Measurements from ENCODE around the gene CAV2.

CAV2 gene

DNA sequence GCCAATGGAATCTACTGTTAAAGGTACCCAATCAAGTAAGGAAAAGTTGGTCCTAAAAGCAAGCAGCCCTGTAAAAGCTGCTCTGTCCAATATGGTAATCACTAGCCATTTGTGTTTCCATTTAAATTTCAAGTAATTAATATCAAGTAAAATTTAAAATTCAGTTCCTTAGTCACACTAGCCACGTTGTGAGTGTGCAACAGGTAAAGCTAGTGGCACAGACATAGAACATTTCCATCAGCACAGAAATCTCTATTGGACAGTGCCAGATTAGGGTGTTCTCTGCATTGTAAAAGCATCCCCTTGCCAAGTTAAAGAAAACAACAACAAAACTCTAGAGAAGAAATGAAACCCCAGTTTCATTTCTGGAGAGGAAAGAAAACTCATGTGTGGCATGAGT lies 29.7 kb downstream of the CAV2 start:
- H3K4me3 ChIP-seq (ENCODE audit: low read depth, low read length): peak overlapping the region; percentile 94
- TF ChIP-seq CTCF (IDR thresholded peaks at IDR 0.05; ENCODE audit: low read depth, low read length): no peak

DNA sequence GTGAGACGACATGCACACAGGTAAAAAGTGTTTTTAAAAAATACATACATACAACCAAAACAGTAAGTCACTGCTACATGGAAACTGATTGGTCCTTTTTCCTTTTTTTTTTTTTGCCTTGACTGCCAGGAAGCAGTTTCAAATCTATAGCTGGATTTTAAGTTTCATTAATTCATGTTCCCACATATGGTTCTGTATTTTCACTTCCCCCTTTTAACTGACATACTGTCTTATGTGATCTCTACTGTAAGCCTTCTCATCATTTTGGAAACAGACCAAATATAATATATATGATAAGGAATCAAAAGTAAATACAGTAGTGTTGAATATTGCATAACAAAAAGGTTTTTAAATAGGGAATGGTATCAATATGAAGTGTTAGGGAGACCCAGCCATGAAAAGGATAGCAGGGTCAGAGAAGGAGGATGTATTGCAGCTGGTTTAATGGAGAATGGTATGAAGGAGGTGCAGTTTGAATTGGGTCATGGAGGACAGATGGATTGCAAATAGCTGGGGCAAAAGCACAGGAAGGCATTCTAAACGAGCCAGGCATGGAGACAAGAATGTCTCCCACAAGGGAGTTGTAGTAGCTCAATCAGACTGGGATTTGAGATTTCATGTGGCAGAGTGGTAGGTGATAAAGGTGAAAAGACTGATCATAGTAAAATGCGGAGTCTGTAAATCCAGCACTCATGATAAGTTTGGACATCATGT lies 30.7 kb downstream of the CAV2 start:
- TF ChIP-seq CTCF (IDR thresholded peaks at IDR 0.05; ENCODE audit: low read depth, low read length): no peak
- peak overlapping the region; percentile 94 for H3K4me3 ChIP-seq (ENCODE audit: low read depth, low read length)

- H3K4me3 ChIP-seq (ENCODE audit: low read depth, low read length): no peak overlapping the region
- no peak for TF ChIP-seq CTCF (IDR thresholded peaks at IDR 0.05; ENCODE audit: low read depth, low read length)
Measured at GRCh38 chr7:116532102-116532688, 32.7 kb downstream of the CAV2 start.

DNA sequence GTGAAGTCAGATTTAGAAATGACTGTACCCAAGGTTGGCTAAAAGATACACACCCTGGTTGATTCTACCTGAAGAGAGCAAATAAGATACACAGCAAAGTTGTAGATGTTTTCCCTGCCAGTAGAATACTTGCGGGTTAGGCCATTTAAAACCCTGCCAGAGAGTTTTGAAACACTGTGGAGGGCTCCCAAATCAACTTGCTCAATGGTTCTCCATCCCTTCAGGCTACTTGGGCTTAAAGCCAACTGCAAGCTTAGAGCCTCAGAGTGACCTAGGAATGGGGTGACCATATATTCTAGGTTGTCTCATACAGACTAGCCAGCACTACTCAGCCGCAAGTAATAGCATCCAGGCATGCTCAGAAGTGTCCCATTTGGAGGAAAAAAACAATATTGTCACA lies 35.3 kb downstream of the CAV2 start:
- TF ChIP-seq CTCF (IDR thresholded peaks at IDR 0.05; ENCODE audit: low read depth, low read length): no peak
- H3K4me3 ChIP-seq (ENCODE audit: low read depth, low read length): no peak overlapping the region

GRCh38 chr7:116535416-116535815 lies 35.9 kb downstream of the CAV2 start:
- no peak overlapping the region for H3K4me3 ChIP-seq (ENCODE audit: low read depth, low read length)
- no peak for TF ChIP-seq CTCF (IDR thresholded peaks at IDR 0.05; ENCODE audit: low read depth, low read length)

DNA sequence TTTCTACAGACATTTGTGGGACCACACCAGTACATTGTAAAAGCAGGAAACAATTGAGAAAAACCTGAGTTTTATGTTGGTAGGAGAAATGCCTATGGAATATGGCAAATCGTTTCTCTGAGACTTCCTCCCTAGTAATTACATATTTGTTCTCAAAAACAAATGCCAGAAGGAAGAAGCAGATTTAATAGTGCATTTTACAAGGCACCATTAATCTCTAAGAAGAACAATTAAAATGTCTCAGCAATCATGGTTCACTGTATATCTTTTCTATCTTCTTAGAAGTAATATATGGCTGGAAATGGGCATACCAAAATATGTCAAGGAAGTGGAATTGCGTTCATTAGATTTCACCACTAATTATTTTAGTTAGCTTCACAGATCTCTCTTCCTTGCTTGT lies 38.6 kb downstream of the CAV2 start:
- TF ChIP-seq CTCF (IDR thresholded peaks at IDR 0.05; ENCODE audit: low read depth, low read length): no peak

GRCh38 chr7:116539879-116540278 lies 40.3 kb downstream of the CAV2 start:
- TF ChIP-seq CTCF (IDR thresholded peaks at IDR 0.05; ENCODE audit: low read depth, low read length): no peak
- H3K4me3 ChIP-seq (ENCODE audit: low read depth, low read length): no peak overlapping the region

More for the DNA sequence above, 38.6 kb downstream of the CAV2 start:
- H3K4me3 ChIP-seq (ENCODE audit: low read depth, low read length): no peak overlapping the region

Measured in WI38 (cell line).